GM12878 (cell line): ENCODE data around the gene NT5C2. TPM values are rescaled to one million over a fixed set of nuclear protein-coding genes. Genes with fewer than 3 reads are reported as not detected.

Experiments
- ATAC-seq: fragments of 200-7000 bp; cut with Tn5 transposase; 3 replicates; pipeline ENCODE4 v1.9.1; 2020; ENCODE audit warnings: mild to moderate bottlenecking, moderate library complexity
- BruUV-seq: library from RNA; stranded (reverse); fragments of 400-500 nt; replicated peaks from 2 replicates; lab custom pipeline; 2021; lab: Mats Ljungman, UMichigan
- CTCF ChIA-PET: fragments of 300-600 bp; sonication (Branson Sonifier 250); formaldehyde crosslinking; extraction: SDS; loops from one replicate; lab custom pipeline; 2021; ENCODE audit warnings: inconsistent platforms; lab: Yijun Ruan, JAX
- POLR2A ChIA-PET: fragments of 350-600 bp; formaldehyde crosslinking; extraction: SDS; loops from one replicate; lab custom pipeline; 2021; ENCODE audit warnings: inconsistent platforms; lab: Charles Lee
- RAD21 ChIA-PET: fragments of 300-600 bp; sonication (Branson Sonifier 250); formaldehyde crosslinking; loops from one replicate; lab custom pipeline; 2023; ENCODE audit warnings: antibody characterized with exemption; ENCODE audit not compliant: unreplicated experiment; lab: Charles Lee
- SMC1A ChIA-PET: fragments of 300-600 bp; sonication (Branson Sonifier 250); formaldehyde crosslinking; loops from one replicate; lab custom pipeline; 2023; ENCODE audit not compliant: unreplicated experiment, uncharacterized antibody; lab: Charles Lee
- DNase-seq: peaks from one replicate; pipeline ENCODE4 v3.0.0-alpha.2; 2011; ENCODE audit warnings: low read depth, low spot score
- FAIRE-seq: peaks from 3 replicates; lab custom pipeline; 2011; peaks lifted over from hg19 to GRCh38; lab: Jason Lieb, UNC
- H2AFZ ChIP-seq: 2 replicates; pipeline ENCODE4 v1.6.0; 2011; ENCODE audit warnings: low read depth, low read length, control low read depth; ENCODE audit not compliant: control insufficient read depth
- H3K27ac ChIP-seq: 2 replicates; pipeline ENCODE4 v1.5.1; 2011; ENCODE audit warnings: control low read depth; ENCODE audit not compliant: control insufficient read depth, insufficient read depth
- H3K27me3 ChIP-seq, 2 experiments: replicated peaks in 1 of 2; 2 replicates each; pipeline versions ENCODE4 v1.6.0 to v1.6.1; 2011; ENCODE audit warnings: low read length in 1 of 2; ENCODE audit not compliant: control insufficient read depth in 2 of 2, insufficient read depth in 2 of 2
- H3K36me3 ChIP-seq, 2 experiments: 2 replicates each; pipeline ENCODE4 v1.5.1; 2011; ENCODE audit warnings: low read length in 1 of 2; ENCODE audit not compliant: control insufficient read depth in 2 of 2, insufficient read depth in 2 of 2
- H3K4me1 ChIP-seq: 2 replicates; pipeline ENCODE4 v1.6.1; 2011; ENCODE audit warnings: mild to moderate bottlenecking, low read length, moderate library complexity, mixed read lengths; ENCODE audit not compliant: control insufficient read depth, insufficient read depth
- H3K4me2 ChIP-seq: 2 replicates; pipeline ENCODE4 v1.6.0; 2011; ENCODE audit warnings: control low read depth; ENCODE audit not compliant: control insufficient read depth, insufficient read depth
- H3K4me3 ChIP-seq: fragments of 200-600 bp; sonication (generic); 2 replicates; pipeline ENCODE4 v1.5.1; 2016
- H3K79me2 ChIP-seq: 2 replicates; pipeline ENCODE4 v1.6.0; 2011; ENCODE audit warnings: low read length; ENCODE audit not compliant: control insufficient read depth, insufficient read depth
- H3K9ac ChIP-seq: 2 replicates; pipeline ENCODE4 v1.8.0; 2011; ENCODE audit warnings: low read length, control low read depth, mixed read lengths; ENCODE audit not compliant: control insufficient read depth, insufficient read depth
- H3K9me3 ChIP-seq: replicated peaks from 3 replicates; pipeline ENCODE4 v1.5.1; 2011; ENCODE audit warnings: mild to moderate bottlenecking, low read length; ENCODE audit not compliant: control insufficient read depth, insufficient read depth
- H4K20me1 ChIP-seq: 2 replicates; pipeline ENCODE4 v1.6.0; 2011; ENCODE audit not compliant: control insufficient read depth, insufficient read depth
- CHD2 ChIP-seq: IDR thresholded peaks from 2 replicates; pipeline ENCODE4 v1.6.1; 2011; ENCODE audit warnings: low read depth, low read length, improper control_type of control experiment, borderline replicate concordance
- EGR1 ChIP-seq, 2 experiments: IDR thresholded peaks; 1 replicate in 1 of 2; 2 replicates in 1 of 2; pipeline ENCODE4 v1.6.1; 2011 to 2012; ENCODE audit warnings: low read depth in 2 of 2, low read length in 2 of 2, borderline replicate concordance in 1 of 2, mild to moderate bottlenecking in 1 of 2, moderate library complexity in 1 of 2
- HDAC2 ChIP-seq: fragments of 200-600 bp; sonication (generic); IDR thresholded peaks from 2 replicates; pipeline ENCODE4 v1.6.1; 2017
- MXI1 ChIP-seq: fragments of 150-350 bp; IDR thresholded peaks from 2 replicates; pipeline ENCODE4 v1.6.1; 2011; ENCODE audit warnings: low read depth, mild to moderate bottlenecking, inconsistent platforms, low read length, improper control_type of control experiment
- SREBF1 ChIP-seq: IDR thresholded peaks from 2 replicates; pipeline ENCODE4 v1.6.1; 2012; ENCODE audit warnings: mild to moderate bottlenecking, low read length
- USF2 ChIP-seq: IDR thresholded peaks from 2 replicates; pipeline ENCODE4 v1.6.1; 2011; ENCODE audit warnings: low read depth, low read length, improper control_type of control experiment, borderline replicate concordance
- YY1 ChIP-seq: IDR thresholded peaks from 2 replicates; pipeline ENCODE4 v1.6.1; 2011; ENCODE audit warnings: low read depth, mild to moderate bottlenecking, low read length
- WGBS: methylation state at CpG from one replicate; pipeline ENCODE4 v1.1.6; 2016; ENCODE audit warnings: low lambda C conversion rate; ENCODE audit not compliant: insufficient replicate concordance, insufficient coverage; ENCODE audit errors: missing lambda C conversion rate; 5-methylcytosine and 5-hydroxymethylcytosine counted together
- in situ Hi-C: fragments of 300-500 bp; cut with MboI; formaldehyde crosslinking; loops from 9 replicates; pipeline ENCODE4 v1.14.3; 2018; ENCODE audit warnings: mixed read lengths
- intact Hi-C: fragments of 100-400 bp; cut with micrococcal nuclease; formaldehyde crosslinking; loops from one replicate; pipeline ENCODE4 v1.14.2; 2022; ENCODE audit not compliant: unreplicated experiment
- polyA plus RNA-seq, 11 experiments: library from polyadenylated mRNA; depleted of rRNA in 4 of 11; unstranded in 6 of 11; stranded (reverse) in 5 of 11; fragments of >200 nt; fragmentation: Nextera tagmentation in 4 of 11; fragmentation: Illumina TruSeq in 1 of 11; extraction: Ambion mirVana in 4 of 11; extraction: Trizol in 1 of 11; gene quantifications; 1 replicate in 1 of 11; 2 replicates in 10 of 11; pipeline versions ENCODE4 v1.2.1 to v1.2.3, GENCODE V29; 2011 to 2016; ENCODE audit warnings: inconsistent platforms in 2 of 11, missing spikeins in 2 of 11, low read depth in 1 of 11
- total RNA-seq, 4 experiments: library from RNA; depleted of rRNA in 3 of 4; stranded (reverse); fragments of >200 nt in 3 of 4; fragmentation: Illumina TruSeq in 1 of 4; extraction: Trizol in 1 of 4; gene quantifications; 2 replicates each; pipeline versions ENCODE4 v1.2.1 to v1.2.3, GENCODE V29; 2013 to 2021

The NT5C2 gene
- total and polyA plus RNA-seq, 10 of the 15 experiments (the other 5 are each of a cell fraction or from before 2014, with no cell fraction given) = 15.8 to 70.1 (median 56.0) TPM

- H3K9ac ChIP-seq = no peak overlapping the region
- H3K79me2 ChIP-seq = no peaks in the 10 kb centered on the region
- no peak overlapping the region for H3K4me3 ChIP-seq
- H3K36me3 ChIP-seq = peaks cover 0 to 11% of the 10 kb centered on the region in 2 experiments; a peak in 3 of 4 replicates
- POLR2A ChIA-PET = interaction anchor here (0.9 kb wide), 1 partner anchor 251 kb away, joined by 3 read pairs; no protein-coding TSS in a partner anchor
- H3K4me1 ChIP-seq = no peaks in the 10 kb centered on the region
- no peaks in the 10 kb centered on the region for H4K20me1 ChIP-seq
- H3K9me3 ChIP-seq = peaks cover 1% of the 10 kb centered on the region; the same call in 2 of the 3 replicates
- no peak overlapping the region for H3K27ac ChIP-seq
- RAD21 ChIA-PET = no interaction called here
- WGBS = 99% methylated on average over 3 of the region's 3 CpGs
- H3K27me3 ChIP-seq = no peaks in the 10 kb centered on the region
- CTCF ChIA-PET = no interaction called here
- SMC1A ChIA-PET = no interaction called here
- no peak overlapping the region for H2AFZ ChIP-seq
- in situ Hi-C loops (no loop called here), intact Hi-C loops (no loop called here)
- DNase-seq (no peak), ATAC-seq (no peak)
- H3K4me2 ChIP-seq = no peak overlapping the region
- BruUV-seq = no TSS peak
- no peak for TF ChIP-seq USF2
- TF ChIP-seq YY1 = no peak
- TF ChIP-seq EGR1 (IDR thresholded peaks at IDR 0.05; ENCODE audit: borderline replicate concordance in 1 of 2, low read depth in 2 of 2, low read length in 2 of 2) = no peak
- TF ChIP-seq SREBF1 = no peak
- no peak for TF ChIP-seq MXI1
- TF ChIP-seq HDAC2 = no peak
- TF ChIP-seq CHD2 = no peak
- TF ChIP-seq, all 136 proteins: peak for 0
- FAIRE-seq = no peak
Observed at GRCh38 chr10:103139803-103140202, 53.3 kb downstream of the NT5C2 start.
